ENCODE results near the gene TSPAN33.
"Not testable (repeated sequence)": the region's sequence is repeated elsewhere in the genome, so short reads cannot be mapped to it uniquely, and the experiment has no call there.

The TSPAN33 gene

DNA sequence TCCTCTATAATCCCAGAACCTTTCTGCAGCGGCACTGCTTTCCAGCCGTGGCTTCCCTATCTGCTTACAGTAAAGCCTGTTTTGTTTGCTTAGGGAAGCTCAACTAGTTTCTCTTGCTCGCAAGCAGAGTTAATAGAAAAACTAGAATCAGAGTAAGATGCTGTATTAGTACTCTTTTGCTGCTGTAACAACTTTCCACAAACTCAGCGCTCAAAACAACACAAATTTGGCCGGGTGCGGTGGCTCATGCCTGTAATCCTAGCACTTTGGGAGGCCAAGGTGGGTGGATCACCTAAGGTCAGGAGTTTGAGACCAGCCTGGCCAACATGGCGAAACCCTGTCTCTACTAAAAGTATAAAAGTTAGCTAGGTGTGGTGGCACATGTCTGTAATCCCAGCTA is 29.4 kb downstream of the TSPAN33 start:
- not testable (repeated sequence) for DNase-seq

DNA sequence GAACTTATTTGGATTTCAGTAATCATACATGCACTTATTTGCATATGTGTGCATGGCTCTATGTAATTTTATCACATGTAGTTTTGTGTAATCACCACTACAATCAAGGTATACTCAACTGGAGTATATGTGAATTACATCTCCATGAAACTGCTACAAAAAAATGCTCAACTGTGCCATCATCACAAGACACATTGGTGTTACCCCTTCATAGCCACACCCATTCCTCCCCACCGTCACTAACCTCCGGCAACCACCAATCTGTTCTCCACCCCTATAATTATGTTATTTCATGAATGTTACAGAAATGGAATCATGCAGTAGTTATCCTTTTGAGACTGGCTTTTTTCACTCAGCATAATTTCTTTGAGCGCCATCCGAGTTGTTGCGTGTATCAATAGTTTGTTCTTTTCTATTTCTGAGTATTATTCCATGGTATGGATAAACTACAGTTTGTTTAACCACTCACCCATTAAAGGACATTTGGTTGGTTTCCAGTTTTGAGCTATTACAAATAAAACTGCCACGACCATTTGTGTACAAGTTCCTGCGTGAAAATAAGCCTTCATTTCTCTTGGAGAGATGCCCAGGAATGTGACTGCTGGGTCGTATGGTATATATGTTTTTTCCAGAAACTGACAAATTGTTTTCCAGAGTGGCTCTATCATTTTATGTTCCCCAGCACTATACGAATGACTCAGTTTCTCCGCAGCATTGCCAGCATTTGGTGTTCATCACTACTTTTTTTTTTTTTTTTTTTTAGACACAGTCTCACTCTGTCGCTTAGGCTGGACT is 32.6 kb downstream of the TSPAN33 start:
- DNase-seq, result no peak

DNA sequence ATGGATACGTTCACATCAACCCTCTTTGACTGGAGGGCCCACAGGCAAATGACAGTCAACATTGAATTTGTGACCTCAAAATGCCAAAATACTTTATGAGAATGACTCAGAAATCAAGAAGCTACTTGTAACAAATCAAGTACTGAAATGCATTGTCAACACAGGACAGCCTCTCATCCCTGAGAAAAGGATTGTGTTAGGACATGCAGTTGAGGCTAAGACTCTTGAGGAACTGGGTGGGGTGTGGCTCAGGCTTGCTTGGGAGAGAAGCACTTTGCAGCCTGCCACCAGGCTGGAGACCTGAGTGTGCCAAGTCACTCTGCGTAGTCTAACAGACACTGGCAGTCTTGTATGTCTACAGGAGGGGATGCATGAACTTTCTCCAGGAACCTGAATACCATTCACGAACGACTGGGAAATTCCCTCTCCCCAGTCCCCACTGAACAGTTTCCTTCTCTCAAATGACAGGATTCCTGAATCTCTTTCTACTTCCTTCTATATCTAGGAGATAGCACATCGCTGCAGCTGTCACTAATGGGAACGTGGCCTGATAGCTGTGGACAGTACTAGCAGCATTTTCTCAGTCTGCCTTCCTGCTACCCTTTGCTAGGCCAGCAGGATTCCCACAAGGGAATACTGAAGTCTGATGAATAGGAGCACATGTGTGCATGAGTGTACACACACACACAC is 40.6 kb downstream of the TSPAN33 start:
- no peak for DNase-seq

DNA sequence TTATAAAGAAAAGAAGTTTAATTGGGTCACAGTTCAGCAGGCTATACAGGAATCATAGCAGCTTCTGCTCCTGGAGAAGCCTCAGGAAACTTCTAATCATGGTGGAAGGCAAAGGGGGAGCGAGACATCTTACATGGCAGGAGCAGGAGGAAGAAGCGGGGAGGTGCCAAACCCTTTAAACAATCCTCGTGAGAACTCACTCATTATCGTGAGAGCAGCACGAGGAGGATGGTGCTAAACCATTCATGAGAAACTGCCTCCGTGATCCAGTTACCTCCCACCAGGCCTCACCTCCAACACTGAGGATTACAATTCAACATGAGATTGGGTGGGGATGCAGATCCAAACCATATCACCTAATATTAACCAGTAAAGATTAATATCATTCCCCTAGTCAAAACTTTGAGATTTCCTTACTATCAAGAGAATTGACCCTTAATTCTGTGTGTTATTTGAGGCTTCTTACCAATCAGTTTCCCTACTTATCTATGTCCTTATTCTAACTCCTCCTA is 42.3 kb downstream of the TSPAN33 start:
- no peak for DNase-seq

DNA sequence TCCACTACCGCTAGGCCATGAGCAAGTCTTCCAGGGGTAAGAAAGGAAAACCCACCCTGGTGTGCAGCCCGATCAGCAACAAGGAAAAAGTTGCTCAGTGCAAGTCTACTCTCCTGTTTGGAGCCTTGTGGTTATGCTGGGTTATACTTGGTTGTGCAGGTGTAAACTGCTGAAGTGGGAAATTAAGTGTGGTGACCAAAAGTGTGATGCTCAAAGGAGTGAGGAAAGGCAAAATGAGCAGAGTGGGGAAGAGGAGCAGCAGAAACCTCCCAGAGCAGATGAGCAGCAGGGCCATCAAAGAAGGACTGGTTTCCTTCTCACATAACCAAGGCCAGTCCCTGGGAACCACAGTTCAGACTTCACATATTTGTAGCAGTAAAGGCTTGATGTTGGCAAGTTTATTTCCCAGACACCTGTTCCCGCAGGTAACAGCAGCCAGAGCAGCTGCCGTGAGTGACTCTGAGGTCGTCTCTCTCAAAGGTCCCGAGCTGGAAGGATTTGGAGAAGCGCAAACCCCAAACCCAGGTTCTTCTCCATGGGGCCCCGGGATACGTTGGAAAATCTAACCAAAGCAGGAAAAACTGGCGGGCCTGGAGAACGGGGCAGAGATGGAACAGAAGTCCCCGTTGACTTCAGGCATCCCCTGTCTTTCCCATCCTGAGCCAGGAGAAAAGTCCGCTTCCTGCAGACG is 43.3 kb downstream of the TSPAN33 start:
- DNase-seq, result no peak

DNA sequence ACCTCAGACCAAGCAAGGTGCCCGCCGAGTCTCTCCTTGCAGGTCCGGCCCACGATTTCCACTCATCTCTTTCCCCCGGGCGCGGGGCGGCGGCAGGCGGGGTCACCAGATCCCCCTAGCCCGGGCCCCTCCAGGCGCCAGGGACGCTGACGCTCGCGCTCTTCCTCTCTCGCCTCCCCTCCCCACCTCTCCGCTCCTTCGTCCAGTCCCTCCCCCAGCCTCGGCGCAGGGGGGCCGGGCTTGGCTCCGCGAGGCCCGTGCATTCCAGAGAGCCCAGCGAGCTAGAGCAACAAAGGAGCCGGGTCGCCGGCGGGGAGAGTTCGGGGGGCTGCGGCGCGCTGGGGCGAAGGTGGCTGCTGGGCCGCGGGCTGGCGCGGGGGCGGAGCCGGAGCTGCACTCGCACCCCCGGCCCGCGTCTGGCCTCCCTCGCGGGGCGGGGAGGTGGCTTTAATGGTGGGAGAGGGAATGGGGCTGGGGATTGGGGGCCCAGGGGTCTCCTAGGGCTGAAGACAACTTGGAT is 43.9 kb downstream of the TSPAN33 start, which contains the start of gene SMO:
TSS of gene SMO (plus strand) at position 262 of the 520 bp plus-strand sequence. CDS start 519 bp downstream, outside the sequence.
- no peak for DNase-seq

DNA sequence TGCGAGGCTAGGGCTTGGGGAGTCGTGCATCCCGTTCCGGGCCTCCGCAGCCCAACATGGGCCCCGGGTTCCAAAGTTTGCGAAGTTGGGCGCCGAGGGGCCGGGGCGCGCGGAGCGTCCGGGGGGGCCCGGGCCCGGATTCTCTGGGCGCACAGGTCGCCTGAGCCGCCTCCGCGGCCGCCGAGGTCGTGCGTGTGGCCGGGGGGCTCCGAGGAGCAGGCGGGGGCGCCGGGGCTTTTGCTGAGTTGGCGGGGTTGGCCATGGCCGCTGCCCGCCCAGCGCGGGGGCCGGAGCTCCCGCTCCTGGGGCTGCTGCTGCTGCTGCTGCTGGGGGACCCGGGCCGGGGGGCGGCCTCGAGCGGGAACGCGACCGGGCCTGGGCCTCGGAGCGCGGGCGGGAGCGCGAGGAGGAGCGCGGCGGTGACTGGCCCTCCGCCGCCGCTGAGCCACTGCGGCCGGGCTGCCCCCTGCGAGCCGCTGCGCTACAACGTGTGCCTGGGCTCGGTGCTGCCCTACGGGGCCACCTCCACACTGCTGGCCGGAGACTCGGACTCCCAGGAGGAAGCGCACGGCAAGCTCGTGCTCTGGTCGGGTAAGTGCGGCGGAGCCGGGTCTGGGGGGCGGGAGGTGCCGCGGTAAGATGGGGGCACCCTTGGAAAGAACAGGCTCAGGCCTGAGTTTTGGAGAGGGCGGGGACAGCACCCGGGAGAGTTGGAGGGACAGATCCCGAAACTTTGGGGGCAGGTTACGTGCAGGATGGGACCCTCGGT is 44.6 kb downstream of the TSPAN33 start:
- no peak for DNase-seq

DNA sequence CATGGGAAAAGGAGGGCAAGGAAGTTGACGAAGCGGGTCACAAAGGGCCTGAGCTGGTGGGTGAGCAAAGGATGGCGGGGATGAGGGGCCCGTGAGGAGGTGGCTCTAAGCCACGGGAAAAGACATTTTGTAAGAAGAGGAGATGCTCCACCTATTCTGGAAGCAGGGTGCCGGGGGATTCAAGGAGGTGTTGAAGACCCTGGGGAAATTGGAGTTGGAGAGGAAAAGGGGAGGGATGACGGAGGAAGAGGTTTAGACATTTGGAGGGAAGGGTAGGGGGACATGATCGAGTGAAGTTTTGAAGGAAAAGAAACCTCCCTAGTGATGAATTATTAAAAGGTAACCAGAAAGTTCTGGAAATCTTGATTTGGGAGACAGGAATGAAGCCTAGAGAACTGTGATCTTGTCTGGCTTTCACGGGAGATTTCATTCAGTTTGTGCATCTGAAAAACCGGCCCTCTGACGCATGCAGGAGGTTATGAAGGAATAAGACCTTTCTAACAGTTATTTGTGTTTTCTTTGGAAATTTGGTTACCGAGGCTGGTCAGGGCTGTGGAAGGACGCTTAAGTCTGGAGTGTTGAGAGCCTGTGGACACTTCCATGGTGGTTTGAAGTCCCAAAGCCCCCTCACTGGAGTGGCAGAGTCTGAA is 45.3 kb downstream of the TSPAN33 start:
- no peak for DNase-seq

DNA sequence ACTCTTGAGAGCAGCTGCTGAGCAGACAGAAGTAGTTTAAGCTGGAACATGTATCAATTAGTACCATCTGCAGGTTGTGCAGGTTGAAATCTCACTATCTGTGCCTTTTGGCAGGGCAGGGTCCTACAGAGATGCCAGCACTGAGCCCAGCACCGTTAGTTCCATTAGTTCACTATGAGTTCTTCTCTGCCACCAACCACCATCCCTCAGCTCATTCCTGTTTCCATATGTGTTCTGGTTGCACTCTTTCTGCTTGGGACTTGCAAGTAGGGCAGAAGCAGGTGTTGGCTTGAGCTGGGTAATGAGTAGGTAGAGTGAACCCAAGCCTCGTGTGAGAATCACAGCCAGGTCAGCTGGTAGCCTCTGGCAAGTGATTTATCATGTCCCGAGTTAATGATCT is 46.8 kb downstream of the TSPAN33 start:
- DNase-seq, result no peak

DNA sequence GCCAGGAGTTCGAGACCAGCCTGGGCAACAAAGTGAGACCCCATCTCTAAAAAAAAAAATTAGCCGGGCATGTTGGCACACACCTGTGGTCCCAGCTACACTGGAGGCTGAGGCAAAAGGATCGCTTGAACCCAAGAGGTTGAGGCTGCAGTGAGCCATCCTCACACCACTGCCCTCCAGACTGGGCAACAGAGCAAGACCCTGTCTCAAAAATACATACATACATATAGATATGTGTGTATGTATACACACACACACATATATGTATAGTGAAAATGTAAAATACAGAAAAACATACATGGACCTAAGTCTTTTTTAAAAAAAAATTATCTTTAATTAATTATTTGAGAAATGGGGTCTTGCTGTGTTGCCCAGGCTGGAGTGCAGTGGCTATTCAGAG is 49.4 kb downstream of the TSPAN33 start:
- DNase-seq, result no peak

DNA sequence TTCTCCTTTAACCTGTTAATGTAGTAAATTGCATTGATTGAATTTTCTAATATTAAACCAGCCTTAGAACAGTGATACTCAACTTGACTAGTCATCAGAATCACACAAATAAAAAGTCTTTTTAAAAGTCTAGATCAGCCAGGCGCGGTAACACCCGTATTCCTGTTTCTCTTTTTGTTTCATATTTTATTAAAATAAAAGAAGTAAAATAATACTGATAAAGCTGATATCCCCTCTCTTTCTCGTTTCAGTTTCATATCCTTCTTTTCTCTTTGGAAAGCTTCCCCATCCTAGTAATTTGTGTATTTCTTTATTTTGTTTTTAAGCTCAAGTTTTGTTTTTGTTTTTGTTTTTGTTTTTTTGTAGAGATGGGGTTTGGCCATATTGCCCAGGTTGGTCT is 53.3 kb downstream of the TSPAN33 start:
- no peak for DNase-seq

DNA sequence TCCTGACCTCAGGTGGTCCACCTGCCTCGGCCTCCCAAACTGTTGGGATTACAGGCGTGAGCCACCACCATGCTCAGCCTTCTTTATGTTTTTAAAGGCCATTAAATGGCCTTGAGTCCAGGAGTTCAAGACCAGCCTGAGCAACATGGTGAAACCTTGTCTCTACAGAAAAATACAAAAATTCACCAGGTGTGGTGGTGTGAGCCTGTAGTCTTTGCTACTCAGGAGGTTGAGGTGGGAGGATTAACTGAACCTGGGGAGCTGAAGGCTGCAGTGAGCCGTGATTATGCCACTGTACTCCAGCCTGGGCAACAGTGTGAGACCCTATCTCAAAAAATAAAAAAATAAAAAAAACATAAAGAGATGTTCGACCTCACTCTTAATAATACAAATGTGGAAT is 54.9 kb downstream of the TSPAN33 start:
- no peak for DNase-seq

DNA sequence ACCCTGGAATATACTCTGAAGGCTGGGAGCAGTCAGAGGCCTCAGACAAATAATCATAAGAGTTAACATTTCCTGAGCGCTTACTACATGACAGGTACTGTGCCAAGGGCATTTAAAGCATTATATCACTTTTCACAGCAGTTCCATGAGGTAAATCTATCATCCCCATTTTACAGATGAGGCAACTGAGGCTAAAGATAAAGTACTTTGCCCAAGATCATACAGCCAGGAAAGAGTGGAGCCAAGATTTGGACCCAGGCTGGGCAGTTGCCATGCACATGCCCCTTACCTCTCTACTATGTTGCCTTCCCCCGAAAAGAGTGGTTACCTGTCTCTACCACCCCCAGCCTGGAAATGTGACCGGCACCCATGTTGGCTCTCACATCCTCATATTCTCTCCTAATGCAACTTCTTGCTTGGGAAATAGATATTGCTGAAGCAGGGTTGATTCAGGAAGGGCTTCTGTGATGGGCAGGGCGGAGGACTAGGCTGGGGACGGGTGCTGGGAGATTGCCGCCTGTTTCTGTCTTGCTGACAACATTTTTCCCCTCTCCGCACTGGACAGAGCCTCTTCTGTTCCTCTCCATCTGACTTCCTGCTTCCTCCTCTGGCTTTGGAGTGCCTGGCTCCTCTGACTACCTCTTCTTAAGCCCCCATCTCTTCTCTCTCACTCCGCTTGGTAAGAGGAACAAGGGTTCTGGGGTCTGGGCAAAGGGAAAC is 57.7 kb downstream of the TSPAN33 start:
- no peak for DNase-seq

DNA sequence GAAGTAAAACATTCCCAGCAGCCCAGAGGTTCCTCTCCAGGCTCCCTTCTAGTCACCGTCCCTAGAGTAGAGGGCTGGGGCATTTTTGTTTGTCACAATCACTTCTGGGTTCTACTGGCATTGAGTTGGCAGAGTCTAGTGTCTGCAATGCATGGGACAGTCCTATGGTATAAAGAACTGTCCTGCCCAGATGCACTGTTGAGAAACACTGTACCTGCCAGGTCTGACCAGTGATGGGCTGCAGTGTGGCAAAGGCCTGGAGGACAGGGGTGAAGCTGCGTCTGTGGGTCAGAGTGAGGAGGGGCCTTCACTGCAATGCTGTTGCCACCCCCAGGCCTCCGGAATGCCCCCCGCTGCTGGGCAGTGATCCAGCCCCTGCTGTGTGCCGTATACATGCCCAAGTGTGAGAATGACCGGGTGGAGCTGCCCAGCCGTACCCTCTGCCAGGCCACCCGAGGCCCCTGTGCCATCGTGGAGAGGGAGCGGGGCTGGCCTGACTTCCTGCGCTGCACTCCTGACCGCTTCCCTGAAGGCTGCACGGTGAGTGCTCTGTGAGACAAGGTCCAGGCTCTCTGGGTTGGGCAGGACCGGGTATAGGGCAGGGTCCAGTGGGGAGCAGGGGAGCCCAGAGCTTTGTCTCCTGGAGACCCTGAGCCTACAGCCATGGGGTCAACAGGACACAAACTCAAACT is 58.7 kb downstream of the TSPAN33 start:
- no peak for DNase-seq

DNA sequence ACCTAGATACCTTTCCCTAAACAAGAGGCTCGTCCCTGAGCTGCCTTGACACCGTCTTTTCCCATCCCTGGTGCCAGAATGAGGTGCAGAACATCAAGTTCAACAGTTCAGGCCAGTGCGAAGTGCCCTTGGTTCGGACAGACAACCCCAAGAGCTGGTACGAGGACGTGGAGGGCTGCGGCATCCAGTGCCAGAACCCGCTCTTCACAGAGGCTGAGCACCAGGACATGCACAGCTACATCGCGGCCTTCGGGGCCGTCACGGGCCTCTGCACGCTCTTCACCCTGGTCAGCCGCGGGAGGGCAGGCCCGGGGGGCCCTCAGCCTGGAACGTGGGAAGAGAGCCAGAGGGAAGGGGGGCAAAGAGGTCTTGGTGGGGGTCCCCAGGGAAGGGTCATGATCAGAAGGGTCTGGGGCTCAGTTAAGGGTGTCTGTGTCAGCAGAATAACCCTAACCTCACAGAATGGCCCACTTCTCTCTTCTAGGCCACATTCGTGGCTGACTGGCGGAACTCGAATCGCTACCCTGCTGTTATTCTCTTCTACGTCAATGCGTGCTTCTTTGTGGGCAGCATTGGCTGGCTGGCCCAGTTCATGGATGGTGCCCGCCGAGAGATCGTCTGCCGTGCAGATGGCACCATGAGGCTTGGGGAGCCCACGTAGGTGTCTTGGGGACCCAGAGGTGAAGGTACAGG is 60.8 kb downstream of the TSPAN33 start:
- DNase-seq, result no peak

DNA sequence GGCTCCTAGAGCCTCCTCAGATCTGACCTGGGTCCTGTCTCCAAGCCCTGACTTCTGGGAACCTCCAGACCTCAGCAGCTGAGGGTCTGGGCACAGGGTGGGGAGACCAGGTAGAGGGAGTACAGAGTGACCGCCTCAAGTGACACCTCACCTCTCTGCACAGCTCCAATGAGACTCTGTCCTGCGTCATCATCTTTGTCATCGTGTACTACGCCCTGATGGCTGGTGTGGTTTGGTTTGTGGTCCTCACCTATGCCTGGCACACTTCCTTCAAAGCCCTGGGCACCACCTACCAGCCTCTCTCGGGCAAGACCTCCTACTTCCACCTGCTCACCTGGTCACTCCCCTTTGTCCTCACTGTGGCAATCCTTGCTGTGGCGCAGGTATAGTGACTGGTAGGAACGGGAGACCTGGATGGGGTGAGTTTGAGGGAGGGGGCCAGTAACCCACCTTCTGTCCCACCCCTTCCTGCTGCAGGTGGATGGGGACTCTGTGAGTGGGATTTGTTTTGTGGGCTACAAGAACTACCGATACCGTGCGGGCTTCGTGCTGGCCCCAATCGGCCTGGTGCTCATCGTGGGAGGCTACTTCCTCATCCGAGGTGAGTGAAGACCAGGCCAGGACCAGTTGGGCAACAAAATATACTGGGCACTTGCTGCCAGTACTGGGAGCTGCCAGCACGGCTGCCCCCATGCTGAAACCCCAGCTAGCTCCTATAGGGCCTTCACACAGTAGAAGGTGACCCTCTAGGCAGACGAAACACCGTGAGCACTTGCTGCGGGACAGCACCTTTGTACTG is 61.7 kb downstream of the TSPAN33 start:
- DNase-seq, result no peak

DNA sequence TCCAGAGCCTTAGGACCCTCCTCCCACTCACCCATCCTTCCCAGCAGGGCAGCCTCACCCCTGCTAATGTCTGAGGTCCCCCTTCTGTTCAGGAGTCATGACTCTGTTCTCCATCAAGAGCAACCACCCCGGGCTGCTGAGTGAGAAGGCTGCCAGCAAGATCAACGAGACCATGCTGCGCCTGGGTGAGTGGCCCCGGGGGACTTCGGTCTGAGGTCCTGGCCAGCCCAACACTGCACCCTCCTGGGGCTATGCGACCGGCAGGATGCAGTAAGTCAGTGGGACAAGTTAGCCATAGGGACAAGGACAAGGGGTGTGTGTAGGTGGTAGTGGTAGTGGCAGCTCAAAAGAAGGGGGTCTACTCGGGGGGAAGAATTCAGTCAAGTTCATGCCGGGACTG is 64.2 kb downstream of the TSPAN33 start:
- DNase-seq, result no peak

DNA sequence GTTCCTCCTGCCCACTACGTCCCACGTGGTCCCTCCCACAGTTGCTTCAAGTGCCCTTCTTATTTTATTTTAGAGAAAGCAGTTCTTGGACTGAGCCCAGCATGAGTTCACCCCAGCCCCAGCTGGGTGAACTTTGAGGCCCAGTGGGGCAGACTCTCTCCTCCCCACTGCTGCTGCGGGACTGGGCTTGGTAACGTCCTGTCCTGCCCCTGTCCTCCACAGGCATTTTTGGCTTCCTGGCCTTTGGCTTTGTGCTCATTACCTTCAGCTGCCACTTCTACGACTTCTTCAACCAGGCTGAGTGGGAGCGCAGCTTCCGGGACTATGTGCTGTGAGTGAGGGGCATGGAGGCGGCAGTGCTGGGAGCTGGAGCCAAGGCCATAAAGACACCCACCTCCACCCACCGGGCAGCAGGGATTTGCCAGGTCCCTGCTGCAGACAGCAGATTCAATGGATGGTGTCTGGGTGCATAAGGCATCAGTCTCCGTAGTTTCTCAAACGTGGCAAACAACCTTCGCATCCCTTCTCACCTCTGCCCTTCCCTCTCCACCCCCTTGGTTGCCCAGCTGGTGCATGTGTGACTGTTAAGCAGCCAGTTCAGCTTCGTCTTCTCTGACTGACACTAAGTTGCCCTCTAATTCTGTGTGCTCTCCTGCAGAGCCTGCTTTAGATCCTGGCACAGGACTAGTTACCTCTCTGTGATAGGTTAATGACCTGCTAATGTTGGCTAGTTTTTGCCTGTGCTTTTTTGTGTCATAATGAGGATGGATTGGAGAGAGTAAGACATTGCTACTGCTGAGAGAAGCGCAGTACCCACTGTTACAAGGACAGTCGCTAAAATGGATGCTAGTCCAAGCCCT is 64.8 kb downstream of the TSPAN33 start:
- DNase-seq, result no peak
